ENCODE data around the gene COA5. TPM values are rescaled to one million over a fixed set of nuclear protein-coding genes. Genes with fewer than 3 reads are reported as not detected.
"Not testable (repeated sequence)": the region's sequence is repeated elsewhere in the genome, so short reads cannot be mapped to it uniquely, and the experiment has no call there.

COA5 gene
- total and polyA plus RNA-seq, 9 donors: 27.2 to 42.5 (median 32.1) TPM

DNA sequence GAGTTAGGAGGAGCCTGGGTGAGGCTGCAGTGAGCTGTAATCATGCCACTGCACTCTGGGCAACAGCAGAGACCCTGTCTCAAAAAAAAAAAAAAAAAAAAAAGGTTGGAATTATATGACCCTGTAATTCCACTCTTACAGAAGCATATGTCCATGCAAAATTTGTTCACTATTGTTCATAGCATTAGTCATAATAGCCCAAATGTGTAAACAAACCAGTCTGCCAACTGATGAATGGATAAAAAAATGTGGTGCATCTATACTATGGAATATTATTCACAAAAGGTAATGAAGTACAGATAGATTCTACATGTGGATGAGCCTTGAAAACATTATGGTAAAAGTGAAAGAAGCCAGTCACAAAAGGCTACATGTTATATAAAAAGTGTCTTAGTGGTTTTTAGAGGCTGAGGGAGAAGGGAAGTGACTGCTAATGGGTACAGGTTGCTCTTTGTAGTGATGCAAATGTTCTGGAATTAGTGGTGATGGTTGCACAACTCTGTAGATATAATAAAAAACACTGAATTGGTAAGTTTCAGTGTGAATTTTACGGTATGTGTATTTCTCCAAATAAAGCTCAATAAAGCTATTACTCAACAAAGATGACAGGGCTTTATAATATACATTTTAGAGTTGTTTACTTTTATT, 9.4 kb downstream of the COA5 start:
- Histone ChIP-seq H3K36me3 (no peaks in the 10 kb centered on the region), H3K27ac (no peak overlapping the region), H3K9me3 (no peaks in the 10 kb centered on the region), H3K27me3 (no peaks in the 10 kb centered on the region), H3K4me3 (no peak overlapping the region), H3K4me1 (ENCODE audit: insufficient read depth) (no peaks in the 10 kb centered on the region)
- DNase-seq: no peak
- 92 to 97% (median 93%) methylated on average over 1 of the region's 1 CpG for WGBS, 3 donors
- intact Hi-C loops (cut with DNase I): no loop called here
- TF ChIP-seq EP300 (IDR thresholded peaks at IDR 0.05): no peak
- TF ChIP-seq, protein P1, sequence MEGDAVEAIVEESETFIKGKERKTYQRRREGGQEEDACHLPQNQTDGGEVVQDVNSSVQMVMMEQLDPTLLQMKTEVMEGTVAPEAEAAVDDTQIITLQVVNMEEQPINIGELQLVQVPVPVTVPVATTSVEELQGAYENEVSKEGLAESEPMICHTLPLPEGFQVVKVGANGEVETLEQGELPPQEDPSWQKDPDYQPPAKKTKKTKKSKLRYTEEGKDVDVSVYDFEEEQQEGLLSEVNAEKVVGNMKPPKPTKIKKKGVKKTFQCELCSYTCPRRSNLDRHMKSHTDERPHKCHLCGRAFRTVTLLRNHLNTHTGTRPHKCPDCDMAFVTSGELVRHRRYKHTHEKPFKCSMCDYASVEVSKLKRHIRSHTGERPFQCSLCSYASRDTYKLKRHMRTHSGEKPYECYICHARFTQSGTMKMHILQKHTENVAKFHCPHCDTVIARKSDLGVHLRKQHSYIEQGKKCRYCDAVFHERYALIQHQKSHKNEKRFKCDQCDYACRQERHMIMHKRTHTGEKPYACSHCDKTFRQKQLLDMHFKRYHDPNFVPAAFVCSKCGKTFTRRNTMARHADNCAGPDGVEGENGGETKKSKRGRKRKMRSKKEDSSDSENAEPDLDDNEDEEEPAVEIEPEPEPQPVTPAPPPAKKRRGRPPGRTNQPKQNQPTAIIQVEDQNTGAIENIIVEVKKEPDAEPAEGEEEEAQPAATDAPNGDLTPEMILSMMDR (IDR thresholded peaks at IDR 0.05): no peak
- TF ChIP-seq POLR2A (IDR thresholded peaks at IDR 0.05): no peak

DNA sequence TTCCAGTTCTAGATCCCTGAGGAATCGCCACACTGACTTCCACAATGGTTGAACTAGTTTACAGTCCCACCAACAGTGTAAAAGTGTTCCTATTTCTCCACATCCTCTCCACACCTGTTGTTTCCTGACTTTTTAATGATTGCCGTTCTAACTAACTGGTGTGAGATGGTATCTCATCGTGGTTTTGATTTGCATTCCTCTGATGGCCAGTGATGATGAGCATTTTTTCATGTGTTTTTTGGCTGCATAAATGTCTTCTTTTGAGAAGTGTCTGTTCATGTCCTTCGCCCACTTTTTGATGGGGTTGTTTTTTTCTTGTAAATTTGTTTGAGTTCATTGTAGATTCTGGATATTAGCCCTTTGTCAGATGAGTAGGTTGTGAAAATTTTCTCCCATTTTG, 13.6 kb downstream of the COA5 start:
- H3K36me3 ChIP-seq; H3K4me1 ChIP-seq (ENCODE audit: insufficient read depth); H3K4me3 ChIP-seq; DNase-seq; H3K27me3 ChIP-seq; intact Hi-C loops (cut with DNase I); H3K27ac ChIP-seq; H3K9me3 ChIP-seq: not testable (repeated sequence)
- WGBS, 3 donors: 95 to 98% (median 96%) methylated on average over 2 to 4 of the region's 4 CpGs

DNA sequence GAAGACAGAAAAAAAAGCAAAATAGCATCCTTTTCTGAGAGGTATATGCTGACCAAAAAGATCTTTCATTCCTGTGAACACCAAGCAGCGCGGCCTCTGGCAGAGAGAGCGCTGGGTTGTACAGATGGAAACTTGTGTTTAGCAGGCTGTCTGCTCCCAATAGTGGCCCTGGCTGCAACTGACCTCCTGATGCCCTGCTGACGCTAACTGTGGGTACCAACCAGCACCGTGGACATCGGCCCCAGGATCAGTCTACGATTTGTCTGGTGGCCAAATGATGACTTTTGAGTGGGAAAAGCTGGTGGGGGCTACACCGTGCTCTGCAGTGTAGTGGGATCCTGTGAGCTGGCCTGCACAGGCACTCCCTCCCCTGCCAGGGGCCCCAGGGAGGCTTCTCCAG, 15.7 kb downstream of the COA5 start:
- no peak for DNase-seq
- 94 to 96% (median 95%) methylated on average over 8 of the region's 8 CpGs for WGBS, 3 donors
- no peaks in the 10 kb centered on the region for H3K27me3 ChIP-seq
- no peak overlapping the region for H3K27ac ChIP-seq
- intact Hi-C loops (cut with DNase I): no loop called here
- TF ChIP-seq POLR2A (IDR thresholded peaks at IDR 0.05) (no peak), EP300 (IDR thresholded peaks at IDR 0.05) (no peak)
- TF ChIP-seq, protein P1 (IDR thresholded peaks at IDR 0.05): no peak
- no peak overlapping the region for H3K4me3 ChIP-seq
- H3K9me3 ChIP-seq: no peaks in the 10 kb centered on the region
- H3K36me3 ChIP-seq: no peaks in the 10 kb centered on the region
- H3K4me1 ChIP-seq (ENCODE audit: insufficient read depth): no peaks in the 10 kb centered on the region

DNA sequence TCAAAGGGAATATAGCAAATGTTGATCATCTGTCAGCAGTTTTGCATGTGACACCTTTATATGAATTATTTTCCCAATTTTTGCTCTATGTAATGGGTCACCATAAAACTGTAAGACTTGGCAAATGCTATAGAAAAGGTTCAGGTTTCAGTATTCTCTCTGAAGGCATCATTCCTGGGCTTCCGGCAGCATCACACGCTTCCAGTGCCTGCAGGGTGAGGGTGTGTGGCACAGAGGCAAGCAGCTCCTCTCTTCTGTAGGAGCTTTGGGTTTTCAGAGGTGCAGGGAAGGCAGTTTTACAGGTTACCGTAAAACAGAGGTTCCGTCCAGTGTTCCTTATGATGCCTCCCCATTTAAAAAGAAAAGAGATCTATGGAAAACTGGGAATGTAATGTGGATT, 18.8 kb downstream of the COA5 start:
- Histone ChIP-seq H3K9me3 (no peaks in the 10 kb centered on the region), H3K27me3 (no peaks in the 10 kb centered on the region), H3K27ac (no peak overlapping the region), H3K4me3 (no peak overlapping the region), H3K36me3 (no peaks in the 10 kb centered on the region), H3K4me1 (ENCODE audit: insufficient read depth) (no peaks in the 10 kb centered on the region)
- 91 to 98% (median 97%) methylated on average over 4 of the region's 4 CpGs for WGBS, 3 donors
- TF ChIP-seq, protein P1 (IDR thresholded peaks at IDR 0.05): no peak
- no peak for TF ChIP-seq EP300 (IDR thresholded peaks at IDR 0.05)
- no peak for TF ChIP-seq POLR2A (IDR thresholded peaks at IDR 0.05)
- DNase-seq: no peak
- intact Hi-C loops (cut with DNase I): no loop called here

DNA sequence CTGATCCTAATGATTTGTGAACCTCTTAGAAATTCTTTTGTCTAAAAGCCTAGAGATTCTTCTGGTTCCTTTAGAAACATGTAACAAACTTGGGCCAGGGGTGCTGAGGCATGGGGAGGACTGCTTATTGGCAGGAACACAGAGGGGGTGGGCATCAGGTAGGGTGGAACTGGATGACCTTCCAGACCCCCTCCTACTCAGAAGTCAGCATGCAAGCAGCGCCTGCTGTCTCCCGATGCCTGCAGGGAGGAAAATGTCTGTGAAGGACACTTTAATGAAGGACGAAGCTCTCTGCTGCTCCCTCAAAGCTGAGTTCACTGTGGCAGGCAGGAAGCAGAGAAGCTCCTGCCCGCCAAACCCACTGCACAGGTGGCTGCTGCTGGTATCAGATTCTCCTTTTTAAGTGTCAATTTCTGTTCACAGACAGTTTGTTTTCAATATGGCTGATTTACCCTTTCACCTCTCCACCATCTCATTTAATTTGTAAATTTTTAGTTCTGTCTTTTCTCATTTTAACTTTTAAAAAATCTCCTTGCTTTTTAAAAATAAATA, 19.4 kb downstream of the COA5 start:
- no peak for DNase-seq
- no peaks in the 10 kb centered on the region for H3K36me3 ChIP-seq
- intact Hi-C loops (cut with DNase I): no loop called here
- no peak overlapping the region for H3K27ac ChIP-seq
- H3K4me1 ChIP-seq (ENCODE audit: insufficient read depth): no peaks in the 10 kb centered on the region
- no peak overlapping the region for H3K4me3 ChIP-seq
- TF ChIP-seq EP300 (IDR thresholded peaks at IDR 0.05) (no peak), POLR2A (IDR thresholded peaks at IDR 0.05) (no peak)
- TF ChIP-seq, protein P1 (IDR thresholded peaks at IDR 0.05): no peak
- WGBS, 3 donors: 58 to 70% (median 68%) methylated on average over 4 of the region's 4 CpGs
- no peaks in the 10 kb centered on the region for H3K9me3 ChIP-seq
- H3K27me3 ChIP-seq: no peaks in the 10 kb centered on the region
